Measurements from ENCODE around the gene TSPAN33. TPM values are rescaled to one million over a fixed set of nuclear protein-coding genes. Genes with fewer than 3 reads are reported as not detected.

The TSPAN33 gene
- total and polyA plus RNA-seq, 2 donors from 2014 or later: 54.9 to 316 TPM

DNA sequence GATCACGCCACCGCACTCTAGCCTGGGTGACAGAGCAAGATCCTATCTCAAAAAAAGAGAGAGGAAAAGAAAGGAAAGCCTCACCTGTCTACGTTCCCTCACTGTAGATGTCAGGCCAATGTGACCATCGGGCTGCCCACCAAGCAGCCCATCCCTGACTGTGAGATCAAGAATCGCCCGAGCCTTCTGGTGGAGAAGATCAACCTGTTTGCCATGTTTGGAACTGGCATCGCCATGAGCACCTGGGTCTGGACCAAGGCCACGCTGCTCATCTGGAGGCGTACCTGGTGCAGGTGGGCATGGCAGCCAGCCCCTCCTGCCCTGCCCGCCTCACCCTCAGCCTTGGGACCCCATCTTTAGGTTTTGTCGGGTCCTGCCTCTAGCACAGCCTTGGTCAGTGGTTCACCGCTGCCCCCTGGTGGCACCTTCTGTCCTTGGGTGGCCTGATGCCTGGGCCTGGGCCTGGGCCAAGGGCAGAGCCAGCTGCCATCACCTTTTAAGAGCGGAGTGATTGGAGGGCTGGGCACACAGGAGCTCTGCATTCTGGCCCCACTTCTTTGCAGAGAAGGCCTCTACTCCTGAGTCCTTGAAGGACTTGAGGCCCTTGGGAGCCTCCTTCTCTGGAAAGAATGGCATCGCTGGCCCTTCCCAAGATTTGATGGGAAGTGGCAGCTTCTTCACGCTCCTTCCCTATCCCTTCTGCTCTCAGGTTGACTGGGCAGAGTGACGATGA lies 65.9 kb downstream of the TSPAN33 start:
- Histone ChIP-seq H3K9ac (ENCODE audit: low read length in 3 of 3) (no peak overlapping the region), H3K4me3 (ENCODE audit: low read length in 3 of 3) (no peak overlapping the region), H3K27ac (ENCODE audit: low read depth in 2 of 2, low read length in 2 of 2) (no peak overlapping the region), H3K9me3 (ENCODE audit: control insufficient read depth in 2 of 3, insufficient read depth in 1 of 3, low read length in 3 of 3) (no peaks in the 10 kb centered on the region), H3K36me3 (ENCODE audit: control insufficient read depth in 2 of 3, insufficient read depth in 3 of 3, low read length in 3 of 3) (peaks cover 2 to 24% (median 6%) of the 10 kb centered on the region in 3 donors), H3K27me3 (ENCODE audit: control insufficient read depth, insufficient read depth, low read length) (no peaks in the 10 kb centered on the region), H3K4me1 (ENCODE audit: control insufficient read depth in 2 of 3, insufficient read depth in 2 of 3, low read depth in 1 of 3, low read length in 3 of 3) (peaks cover 0 to 5% (median 0%) of the 10 kb centered on the region in 3 donors)
- FAIRE-seq (no peak), DNase-seq (peak; percentile 53 to 89 (median 73))
- TF ChIP-seq, protein P1, sequence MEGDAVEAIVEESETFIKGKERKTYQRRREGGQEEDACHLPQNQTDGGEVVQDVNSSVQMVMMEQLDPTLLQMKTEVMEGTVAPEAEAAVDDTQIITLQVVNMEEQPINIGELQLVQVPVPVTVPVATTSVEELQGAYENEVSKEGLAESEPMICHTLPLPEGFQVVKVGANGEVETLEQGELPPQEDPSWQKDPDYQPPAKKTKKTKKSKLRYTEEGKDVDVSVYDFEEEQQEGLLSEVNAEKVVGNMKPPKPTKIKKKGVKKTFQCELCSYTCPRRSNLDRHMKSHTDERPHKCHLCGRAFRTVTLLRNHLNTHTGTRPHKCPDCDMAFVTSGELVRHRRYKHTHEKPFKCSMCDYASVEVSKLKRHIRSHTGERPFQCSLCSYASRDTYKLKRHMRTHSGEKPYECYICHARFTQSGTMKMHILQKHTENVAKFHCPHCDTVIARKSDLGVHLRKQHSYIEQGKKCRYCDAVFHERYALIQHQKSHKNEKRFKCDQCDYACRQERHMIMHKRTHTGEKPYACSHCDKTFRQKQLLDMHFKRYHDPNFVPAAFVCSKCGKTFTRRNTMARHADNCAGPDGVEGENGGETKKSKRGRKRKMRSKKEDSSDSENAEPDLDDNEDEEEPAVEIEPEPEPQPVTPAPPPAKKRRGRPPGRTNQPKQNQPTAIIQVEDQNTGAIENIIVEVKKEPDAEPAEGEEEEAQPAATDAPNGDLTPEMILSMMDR (IDR thresholded peaks at IDR 0.05; ENCODE audit: borderline replicate concordance, extremely low read depth, insufficient read depth): peak; percentile 89
- intact Hi-C loops (cut with DNase I): no loop called here

DNA sequence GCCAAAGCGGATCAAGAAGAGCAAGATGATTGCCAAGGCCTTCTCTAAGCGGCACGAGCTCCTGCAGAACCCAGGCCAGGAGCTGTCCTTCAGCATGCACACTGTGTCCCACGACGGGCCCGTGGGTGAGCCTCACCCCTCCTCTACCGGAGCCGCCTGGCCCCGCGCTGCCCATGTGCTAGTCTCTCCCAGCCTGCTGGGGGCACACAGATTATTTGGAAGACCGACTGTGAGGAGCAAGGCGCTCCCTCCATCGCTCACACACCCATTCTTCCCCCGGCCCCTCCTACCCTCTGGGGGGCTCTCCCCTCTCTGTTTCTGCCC lies 66.4 kb downstream of the TSPAN33 start:
- no peak overlapping the region for H3K27ac ChIP-seq (ENCODE audit: low read depth in 2 of 2, low read length in 2 of 2)
- TF ChIP-seq, protein P1 (IDR thresholded peaks at IDR 0.05; ENCODE audit: borderline replicate concordance, extremely low read depth, insufficient read depth): no peak
- H3K4me3 ChIP-seq (ENCODE audit: low read length in 3 of 3): no peak overlapping the region
- H3K27me3 ChIP-seq (ENCODE audit: control insufficient read depth, insufficient read depth, low read length): no peaks in the 10 kb centered on the region
- H3K36me3 ChIP-seq (ENCODE audit: control insufficient read depth in 2 of 3, insufficient read depth in 3 of 3, low read length in 3 of 3): peaks cover 0 to 19% (median 6%) of the 10 kb centered on the region in 3 donors
- intact Hi-C loops (cut with DNase I): no loop called here
- DNase-seq (no peak), FAIRE-seq (no peak)
- no peak overlapping the region for H3K9ac ChIP-seq (ENCODE audit: low read length in 3 of 3)
- H3K4me1 ChIP-seq (ENCODE audit: control insufficient read depth in 2 of 3, insufficient read depth in 2 of 3, low read depth in 1 of 3, low read length in 3 of 3): peaks cover 0 to 5% (median 0%) of the 10 kb centered on the region in 3 donors
- H3K9me3 ChIP-seq (ENCODE audit: control insufficient read depth in 2 of 3, insufficient read depth in 1 of 3, low read length in 3 of 3): no peaks in the 10 kb centered on the region

DNA sequence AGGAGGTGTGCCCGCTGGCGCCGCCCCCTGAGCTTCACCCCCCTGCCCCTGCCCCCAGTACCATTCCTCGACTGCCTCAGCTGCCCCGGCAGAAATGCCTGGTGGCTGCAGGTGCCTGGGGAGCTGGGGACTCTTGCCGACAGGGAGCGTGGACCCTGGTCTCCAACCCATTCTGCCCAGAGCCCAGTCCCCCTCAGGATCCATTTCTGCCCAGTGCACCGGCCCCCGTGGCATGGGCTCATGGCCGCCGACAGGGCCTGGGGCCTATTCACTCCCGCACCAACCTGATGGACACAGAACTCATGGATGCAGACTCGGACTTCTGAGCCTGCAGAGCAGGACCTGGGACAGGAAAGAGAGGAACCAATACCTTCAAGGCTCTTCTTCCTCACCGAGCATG lies 67.6 kb downstream of the TSPAN33 start:
- peaks cover 0 to 11% (median 6%) of the 10 kb centered on the region in 3 donors for H3K36me3 ChIP-seq (ENCODE audit: control insufficient read depth in 2 of 3, insufficient read depth in 3 of 3, low read length in 3 of 3)
- no peak overlapping the region for H3K4me3 ChIP-seq (ENCODE audit: low read length in 3 of 3)
- no peaks in the 10 kb centered on the region for H3K9me3 ChIP-seq (ENCODE audit: control insufficient read depth in 2 of 3, insufficient read depth in 1 of 3, low read length in 3 of 3)
- intact Hi-C loops (cut with DNase I): no loop called here
- no peak overlapping the region for H3K9ac ChIP-seq (ENCODE audit: low read length in 3 of 3)
- no peak for DNase-seq
- TF ChIP-seq, protein P1 (IDR thresholded peaks at IDR 0.05; ENCODE audit: borderline replicate concordance, extremely low read depth, insufficient read depth): no peak
- H3K4me1 ChIP-seq (ENCODE audit: control insufficient read depth in 2 of 3, insufficient read depth in 2 of 3, low read depth in 1 of 3, low read length in 3 of 3): peaks cover 0 to 5% (median 0%) of the 10 kb centered on the region in 3 donors
- H3K27ac ChIP-seq (ENCODE audit: low read depth in 2 of 2, low read length in 2 of 2): no peak overlapping the region
- no peak for FAIRE-seq
- no peaks in the 10 kb centered on the region for H3K27me3 ChIP-seq (ENCODE audit: control insufficient read depth, insufficient read depth, low read length)
